IMR-90 (cell line): ENCODE data around the gene ITCH. TPM values are rescaled to one million over a fixed set of nuclear protein-coding genes. Genes with fewer than 3 reads are reported as not detected.
A peak's percentile ranks its signal among the peaks of the same experiment; 100 is the strongest.

Source experiments
- ATAC-seq: fragments of 200-7000 bp; cut with Tn5 transposase; 2 replicates; pipeline ENCODE4 v1.9.1; 2020; ENCODE audit warnings: low read depth, mild to moderate bottlenecking, moderate library complexity
- BruUV-seq: library from RNA; stranded (reverse); fragments of 400-500 nt; replicated peaks from 2 replicates; lab custom pipeline; 2021; lab: Mats Ljungman, UMichigan
- CTCF ChIA-PET: fragments of 300-600 bp; formaldehyde crosslinking; extraction: SDS; loops from one replicate; lab custom pipeline; 2021; ENCODE audit warnings: antibody characterized with exemption; lab: Yijun Ruan, JAX
- POLR2A ChIA-PET: fragments of 300-600 bp; sonication (Branson Sonifier 250); formaldehyde crosslinking; loops from one replicate; lab custom pipeline; 2022; ENCODE audit warnings: antibody characterized with exemption; ENCODE audit not compliant: unreplicated experiment; lab: Charles Lee
- DNase-seq: peaks from one replicate; pipeline ENCODE4 v3.0.0; 2013
- H2AFZ ChIP-seq: replicated peaks from 2 replicates; pipeline ENCODE3; 2013; ENCODE audit warnings: low read length, mild to moderate bottlenecking; ENCODE audit not compliant: poor library complexity
- H2AK5ac ChIP-seq: 2 replicates; pipeline ENCODE4 v1.6.1; 2013; ENCODE audit warnings: low read depth, low read length, inconsistent platforms
- H2AK9ac ChIP-seq: replicated peaks from 2 replicates; pipeline ENCODE3; 2013; ENCODE audit warnings: mild to moderate bottlenecking, low read depth, low read length, moderate library complexity; ENCODE audit not compliant: poor library complexity
- H2BK120ac ChIP-seq: 2 replicates; pipeline ENCODE4 v1.6.1; 2013; ENCODE audit warnings: low read depth, low read length, inconsistent platforms
- H2BK15ac ChIP-seq: 3 replicates; pipeline ENCODE4 v1.6.1; 2013; ENCODE audit warnings: low read depth, low read length, inconsistent platforms
- H2BK20ac ChIP-seq: 2 replicates; pipeline ENCODE4 v1.6.1; 2013; ENCODE audit warnings: low read depth, mild to moderate bottlenecking, inconsistent platforms, low read length, moderate library complexity
- H2BK5ac ChIP-seq: 2 replicates; pipeline ENCODE4 v1.6.1; 2013; ENCODE audit warnings: mild to moderate bottlenecking, low read depth, low read length, inconsistent platforms; ENCODE audit not compliant: poor library complexity, severe bottlenecking
- H3K14ac ChIP-seq: replicated peaks from 2 replicates; pipeline ENCODE4 v1.6.1; 2013; ENCODE audit warnings: low read depth, low read length, inconsistent platforms
- H3K18ac ChIP-seq: 2 replicates; pipeline ENCODE4 v1.6.1; 2013; ENCODE audit warnings: low read depth, low read length, control low read depth
- H3K23ac ChIP-seq: 2 replicates; pipeline ENCODE4 v1.6.1; 2013; ENCODE audit warnings: low read depth, low read length, inconsistent platforms
- H3K27ac ChIP-seq: 2 replicates; pipeline ENCODE4 v1.5.1; 2013; ENCODE audit warnings: mild to moderate bottlenecking, control low read depth, low read length; ENCODE audit not compliant: insufficient read depth
- H3K27me3 ChIP-seq: 2 replicates; pipeline ENCODE4 v1.6.1; 2013; ENCODE audit warnings: low read length; ENCODE audit not compliant: control insufficient read depth, insufficient read depth
- H3K36me3 ChIP-seq: 2 replicates; pipeline ENCODE4 v1.6.1; 2013; ENCODE audit warnings: low read length, mixed read lengths; ENCODE audit not compliant: control insufficient read depth, insufficient read depth
- H3K4ac ChIP-seq: 2 replicates; pipeline ENCODE4 v1.6.1; 2013; ENCODE audit warnings: low read depth, low read length, inconsistent platforms
- H3K4me1 ChIP-seq: 2 replicates; pipeline ENCODE4 v1.6.1; 2013; ENCODE audit warnings: low read length, mixed read lengths; ENCODE audit not compliant: control insufficient read depth, insufficient read depth
- H3K4me2 ChIP-seq: 2 replicates; pipeline ENCODE4 v1.6.1; 2013; ENCODE audit warnings: low read depth, mild to moderate bottlenecking, control low read depth, low read length, moderate library complexity
- H3K4me3 ChIP-seq: 2 replicates; pipeline ENCODE4 v1.5.1; 2013; ENCODE audit warnings: low read depth, mild to moderate bottlenecking, control low read depth, low read length, moderate library complexity; ENCODE audit not compliant: insufficient read depth
- H3K56ac ChIP-seq: 2 replicates; pipeline ENCODE4 v1.6.1; 2013; ENCODE audit warnings: low read length, inconsistent platforms; ENCODE audit not compliant: insufficient read depth; ENCODE audit errors: extremely low read depth
- H3K79me1 ChIP-seq, 2 experiments: 2 replicates each; pipeline ENCODE4 v1.6.1; 2013; ENCODE audit warnings: low read length in 2 of 2, inconsistent platforms in 1 of 2, low read depth in 1 of 2
- H3K9ac ChIP-seq: 2 replicates; pipeline ENCODE4 v1.6.1; 2013; ENCODE audit warnings: low read depth, low read length, control low read depth
- H3K9me1 ChIP-seq: 2 replicates; pipeline ENCODE4 v1.6.1; 2013; ENCODE audit warnings: low read length, inconsistent platforms; ENCODE audit not compliant: insufficient read depth
- H3K9me3 ChIP-seq: 2 replicates; pipeline ENCODE4 v1.6.1; 2013; ENCODE audit warnings: low read length; ENCODE audit not compliant: control insufficient read depth, insufficient read depth
- H4K20me1 ChIP-seq: 2 replicates; pipeline ENCODE4 v1.6.1; 2013; ENCODE audit warnings: low read length, inconsistent platforms; ENCODE audit not compliant: insufficient read depth
- H4K5ac ChIP-seq: 2 replicates; pipeline ENCODE4 v1.6.1; 2013; ENCODE audit warnings: mild to moderate bottlenecking, low read depth, low read length, control low read depth
- H4K8ac ChIP-seq, 2 experiments: 2 replicates each; pipeline ENCODE4 v1.6.1; 2013; ENCODE audit warnings: low read depth in 2 of 2, low read length in 2 of 2, control low read depth in 1 of 2, inconsistent platforms in 1 of 2
- H4K91ac ChIP-seq: 2 replicates; pipeline ENCODE4 v1.6.1; 2013; ENCODE audit warnings: low read depth, low read length, inconsistent platforms; ENCODE audit not compliant: insufficient read depth
- NFE2L2 ChIP-seq: fragments of 150-350 bp; IDR thresholded peaks from 2 replicates; pipeline ENCODE4 v1.6.1; 2016; ENCODE audit warnings: low read depth, mild to moderate bottlenecking, low read length
- RFX5 ChIP-seq: IDR thresholded peaks from 2 replicates; pipeline ENCODE4 v1.8.0; 2012; ENCODE audit warnings: low read depth, mild to moderate bottlenecking, low read length, moderate library complexity
- SMC3 ChIP-seq: fragments of 150-350 bp; IDR thresholded peaks from 2 replicates; pipeline ENCODE4 v1.6.1; 2016; ENCODE audit warnings: low read depth, mild to moderate bottlenecking, antibody characterized with exemption, low read length, moderate library complexity
- WGBS, 2 experiments: methylation state at CpG; one replicate each; pipeline versions ENCODE4 v1.1.5 to v1.1.7; 2013; ENCODE audit warnings: missing lambda C conversion rate in 2 of 2; ENCODE audit not compliant: insufficient read length in 1 of 2; ENCODE audit errors: extremely low coverage in 2 of 2; 5-methylcytosine and 5-hydroxymethylcytosine counted together
- dilution Hi-C: fragments of 300-500 bp; cut with HindIII; formaldehyde crosslinking; loops from one replicate; pipeline ENCODE4 v1.14.3; 2018; ENCODE audit warnings: low sequenced_read_pairs; ENCODE audit not compliant: unreplicated experiment
- in situ Hi-C: fragments of 300-500 bp; cut with MboI; formaldehyde crosslinking; loops from 3 replicates; pipeline ENCODE4 v1.14.3; 2019; ENCODE audit warnings: low sequenced_read_pairs, inconsistent platforms, mixed read lengths
- intact Hi-C: fragments of 100-400 bp; cut with micrococcal nuclease; formaldehyde crosslinking; loops from 2 replicates; pipeline ENCODE4 v1.10.0; 2022
- polyA plus RNA-seq, 3 experiments: library from polyadenylated mRNA; depleted of rRNA; stranded (reverse); fragments of >200 nt; gene quantifications; 2 replicates each; pipeline ENCODE4 v1.2.3, GENCODE V29; 2012; ENCODE audit warnings: low replicate concordance in 1 of 3
- total RNA-seq: library from RNA; depleted of rRNA; stranded (reverse); fragments of >200 nt; gene quantifications from 2 replicates; pipeline ENCODE4 v1.2.3, GENCODE V29; 2012

ITCH gene
- total and polyA plus RNA-seq, 2 of the 4 experiments (the other 2 are of a cell fraction), result 12.7 to 94.6 TPM

DNA sequence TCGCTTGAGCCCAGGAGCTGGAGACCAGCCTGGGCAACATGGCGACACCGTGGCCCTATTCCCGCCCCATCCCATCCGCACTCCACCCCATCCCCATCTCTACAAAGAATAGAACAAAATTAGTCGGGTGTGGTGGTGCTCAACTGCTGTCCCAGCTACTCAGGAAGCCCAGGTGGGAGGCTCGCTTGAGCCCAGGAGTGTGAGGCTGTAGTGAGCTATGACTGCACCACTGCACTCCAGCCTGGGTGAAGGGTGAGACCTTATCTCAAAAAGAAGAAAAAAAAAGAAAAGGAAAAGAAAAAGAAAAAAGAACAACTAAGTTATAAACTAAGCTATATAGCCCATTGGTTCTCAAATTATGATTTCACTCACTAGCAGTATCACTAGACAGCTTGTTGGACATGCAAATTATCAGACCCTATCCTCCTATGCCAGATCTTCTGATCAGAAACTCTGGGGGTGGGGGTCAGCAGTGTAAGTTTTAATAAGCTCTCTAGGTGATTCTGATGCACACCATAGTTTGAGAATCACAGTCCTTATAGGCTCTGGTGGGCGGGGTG, 491 bp upstream of the ITCH start:
- in situ Hi-C loops (no loop called here), dilution Hi-C loops (no loop called here), intact Hi-C loops (loop anchor here (5.0 kb wide), 1 partner anchor 50 kb away; no protein-coding TSS in a partner anchor)
- H3K9ac ChIP-seq, result no peak overlapping the region
- H3K79me1 ChIP-seq, result peaks cover 3 to 42% of the 10 kb centered on the region in 2 experiments; a peak in 2 of 4 replicates
- no peak for TF ChIP-seq NFE2L2
- TF ChIP-seq RFX5, result no peak
- TF ChIP-seq SMC3, result no peak
- H2BK20ac ChIP-seq, result no peak overlapping the region; the same call in 1 of the 2 replicates
- H3K56ac ChIP-seq, result no peak overlapping the region
- H3K9me3 ChIP-seq, result no peaks in the 10 kb centered on the region
- H2BK120ac ChIP-seq, result no peak overlapping the region
- H3K4me3 ChIP-seq, result no peak overlapping the region
- H4K8ac ChIP-seq, result peak overlapping the region in 1 of 2 experiments; percentile 73; a peak in 2 of 4 replicates
- H2BK15ac ChIP-seq, result no peak overlapping the region; the same call in 2 of the 3 replicates
- no peak overlapping the region for H2BK5ac ChIP-seq
- no peak for DNase-seq
- H2AK9ac ChIP-seq, result peak overlapping the region; percentile 71
- no peaks in the 10 kb centered on the region for H3K27me3 ChIP-seq
- ChIA-PET POLR2A (interaction anchor here (0.7 kb wide), 1 partner anchor 400 kb away, joined by 3 read pairs; no protein-coding TSS in a partner anchor), CTCF (interaction anchor here (0.5 to 1.2 kb wide), 3 partner anchors 27 to 176 kb away, joined by 3 to 8 read pairs (median 5); no protein-coding TSS in a partner anchor)
- peak overlapping the region; percentile 98 for H2AFZ ChIP-seq
- H3K18ac ChIP-seq, result no peak overlapping the region
- H3K23ac ChIP-seq, result peak overlapping the region; percentile 52; the same call in 1 of the 2 replicates
- H3K36me3 ChIP-seq, result peaks cover 2% of the 10 kb centered on the region; the same call in 1 of the 2 replicates
- H3K4ac ChIP-seq, result no peak overlapping the region
- peaks cover 8% of the 10 kb centered on the region for H3K9me1 ChIP-seq
- no TSS peak for BruUV-seq
- ATAC-seq, result no peak
- no peak overlapping the region for H4K5ac ChIP-seq
- H3K27ac ChIP-seq, result no peak overlapping the region
- H4K91ac ChIP-seq, result no peak overlapping the region
- WGBS, 2 experiments, result 42% methylated on average over 2 of the region's 8 CpGs; no CpG with 5 or more reads in 1 of the 2 experiments
- H3K14ac ChIP-seq, result no peak overlapping the region; the same call in 1 of the 2 replicates
- H3K4me1 ChIP-seq, result peaks cover 8% of the 10 kb centered on the region; the same call in 1 of the 2 replicates
- H3K4me2 ChIP-seq, result peak overlapping the region; percentile 47
- peak overlapping the region; percentile 60; the same call in 1 of the 2 replicates for H2AK5ac ChIP-seq
- peaks cover 43% of the 10 kb centered on the region for H4K20me1 ChIP-seq
